A549 (cell line): ENCODE results near the gene RRBP1.

ENCODE experiments used
- CHD2 ChIP-seq: fragments of 150-350 bp; IDR thresholded peaks from 2 replicates; pipeline ENCODE4 v1.6.1; 2014; ENCODE audit warnings: low read length; ENCODE audit not compliant: partially characterized antibody
- CTCF ChIP-seq: fragments of >200 bp; sonication (Bioruptor Twin); formaldehyde crosslinking; IDR thresholded peaks from 3 replicates; pipeline ENCODE4 v1.5.1; 2016
- EP300 ChIP-seq, 2 experiments: fragments of >200 bp; sonication (Bioruptor Twin); formaldehyde crosslinking; IDR thresholded peaks; 2 replicates in 1 of 2; 3 replicates in 1 of 2; pipeline ENCODE4 v1.6.1; 2016 to 2017
- HDAC2 ChIP-seq: fragments of 200-600 bp; sonication (generic); IDR thresholded peaks from 2 replicates; pipeline ENCODE4 v1.6.1; 2016
- MAX ChIP-seq: IDR thresholded peaks from 2 replicates; pipeline ENCODE4 v1.6.1; 2012
- MYC ChIP-seq: IDR thresholded peaks from 2 replicates; pipeline ENCODE4 v1.6.1; 2012; ENCODE audit warnings: mild to moderate bottlenecking, inconsistent platforms, low read length, improper control_type of control experiment, borderline replicate concordance
- POLR2A ChIP-seq: IDR thresholded peaks from 2 replicates; pipeline ENCODE4 v1.6.1; 2012; ENCODE audit warnings: mild to moderate bottlenecking, low read length
- POLR2AphosphoS2 ChIP-seq: conservative IDR thresholded peaks from 2 replicates; pipeline ENCODE4 v1.6.1; 2012; ENCODE audit warnings: low read length, improper control_type of control experiment, inconsistent platforms
- ZSCAN20 ChIP-seq: fragments of 250-450 bp; sonication (Bioruptor Pico); IDR thresholded peaks from 2 replicates; pipeline ENCODE4 v1.8.0; 2022; ENCODE audit warnings: mild to moderate bottlenecking, moderate library complexity

DNA sequence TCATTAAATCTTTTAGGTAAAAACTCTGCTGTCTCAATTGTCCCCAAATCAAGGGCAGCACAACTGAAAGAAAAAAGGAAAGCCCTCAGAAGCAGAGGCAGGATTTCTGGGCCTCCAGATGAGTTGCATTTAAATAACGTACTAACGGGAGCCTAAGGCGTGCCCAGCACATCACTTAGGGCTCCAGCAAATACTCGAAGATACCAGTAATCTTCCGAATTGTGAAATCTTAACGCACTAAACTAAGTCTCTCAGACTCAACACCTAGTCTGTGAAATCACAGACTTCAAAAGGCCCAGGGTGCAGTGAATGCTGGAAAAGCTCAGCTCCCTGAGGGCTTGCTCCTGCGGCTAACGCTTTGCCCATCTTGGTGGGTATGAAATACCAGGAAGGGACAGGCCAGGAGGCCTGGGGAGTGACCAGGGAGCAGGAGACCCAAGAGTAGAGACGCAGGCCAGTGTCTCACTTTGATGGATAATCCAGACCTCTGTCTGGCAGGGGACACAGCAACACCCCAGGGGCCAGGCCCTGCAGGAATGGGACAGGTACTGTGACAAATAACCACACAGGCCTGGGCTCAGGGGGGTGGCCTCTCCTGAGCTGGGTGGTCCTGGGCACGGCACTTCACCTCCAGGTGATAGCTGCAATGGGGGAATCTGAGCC is 36.4 kb downstream of the RRBP1 start:
- TF ChIP-seq CTCF (no peak), EP300 (IDR thresholded peaks at IDR 0.05) (no peak), MAX (no peak), HDAC2 (no peak), MYC (no peak), ZSCAN20 (CRISPR knock-in tag) (no peak), CHD2 (no peak), POLR2A (no peak), POLR2AphosphoS2 (no peak)
